Choroid plexus epithelial cell (primary cell): Measurements from ENCODE around the gene NBAS.
A peak's percentile ranks its signal among the peaks of the same experiment; 100 is the strongest.

Experiments
- DNase-seq: peaks from one replicate; pipeline ENCODE4 v3.0.0-alpha.2; 2010; ENCODE audit warnings: low read depth
- H3K4me3 ChIP-seq: 2 replicates; pipeline ENCODE4 v1.5.1; 2011; ENCODE audit warnings: low read depth, mild to moderate bottlenecking, control low read depth, low read length, moderate library complexity
- CTCF ChIP-seq: conservative IDR thresholded peaks from 2 replicates; pipeline ENCODE4 v1.5.1; 2011; ENCODE audit warnings: low read depth, mild to moderate bottlenecking, control low read depth, inconsistent platforms, low read length, moderate library complexity

The NBAS gene

GRCh38 chr2:15367205-15367604 lies 193.9 kb downstream of the NBAS start:
- no peak for TF ChIP-seq CTCF
- no peak for DNase-seq
- no peak overlapping the region for H3K4me3 ChIP-seq

GRCh38 chr2:15365411-15365810 lies 195.7 kb downstream of the NBAS start:
- DNase-seq = no peak
- TF ChIP-seq CTCF = no peak
- no peak overlapping the region for H3K4me3 ChIP-seq

GRCh38 chr2:15364561-15364960 lies 196.6 kb downstream of the NBAS start:
- no peak overlapping the region for H3K4me3 ChIP-seq
- DNase-seq = peak; percentile 13

GRCh38 chr2:15363734-15364133 lies 197.4 kb downstream of the NBAS start:
- no peak for TF ChIP-seq CTCF
- DNase-seq = no peak
- no peak overlapping the region for H3K4me3 ChIP-seq

More at GRCh38 chr2:15364561-15364960, 196.6 kb downstream of the NBAS start:
- TF ChIP-seq CTCF = no peak

- DNase-seq = peak; percentile 64
- no peak overlapping the region for H3K4me3 ChIP-seq
- no peak for TF ChIP-seq CTCF
These were observed 198.0 kb downstream of the NBAS start for GRCh38 chr2:15363142-15363541.

GRCh38 chr2:15359716-15360531 lies 201.2 kb downstream of the NBAS start:
- no peak for TF ChIP-seq CTCF
- DNase-seq = peak; percentile 83
- no peak overlapping the region for H3K4me3 ChIP-seq

- TF ChIP-seq CTCF = no peak
- H3K4me3 ChIP-seq = no peak overlapping the region
- DNase-seq = no peak
These were observed 203.2 kb downstream of the NBAS start for GRCh38 chr2:15357922-15358321.
